Measurements from ENCODE around the gene CFLAR.
A peak's percentile ranks its signal among the peaks of the same experiment; 100 is the strongest.

The CFLAR gene

DNA sequence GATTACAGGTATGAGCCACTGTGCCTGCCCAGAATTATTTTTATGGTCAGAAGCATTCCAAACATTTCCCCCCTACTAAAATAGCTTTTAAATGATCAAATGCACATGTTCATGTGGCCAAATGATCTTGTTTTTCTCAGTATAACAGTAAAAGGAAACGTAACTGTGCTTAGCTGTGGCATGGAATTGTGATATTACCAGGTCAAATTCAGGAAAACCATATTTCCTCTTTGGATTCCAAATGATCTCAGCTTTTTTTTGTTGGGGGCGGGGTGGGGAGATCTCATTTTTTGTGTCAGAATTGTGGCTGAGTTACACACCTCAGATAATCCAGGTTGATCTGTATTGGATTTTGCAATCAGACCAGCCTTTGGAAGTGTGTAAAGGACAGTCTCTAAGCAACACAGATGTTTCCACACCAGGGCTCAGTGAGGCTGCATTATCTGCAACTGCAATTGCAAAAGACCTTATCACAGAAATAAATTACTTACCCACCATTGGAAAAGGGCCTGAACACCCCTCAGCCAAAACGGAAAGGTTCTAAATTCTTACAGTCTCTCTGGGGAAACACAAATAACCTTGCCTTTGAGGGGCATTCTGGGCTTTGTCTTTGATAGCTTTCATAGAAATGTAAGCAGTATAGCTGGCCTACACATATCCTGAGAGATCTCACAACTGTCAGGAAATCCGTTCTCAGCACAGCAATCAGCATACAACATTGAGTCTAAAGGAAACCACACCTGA, 75.3 kb downstream of the CFLAR start:
- peaks cover 79% of the 10 kb centered on the region for H3K4me1 ChIP-seq (ENCODE audit: insufficient read depth, low read length, poor library complexity, severe bottlenecking)
- peak overlapping the region; percentile 59 for H3K9ac ChIP-seq (ENCODE audit: low read depth, low read length, poor library complexity, severe bottlenecking)
- H3K27me3 ChIP-seq (ENCODE audit: insufficient read depth, low read length, poor library complexity, severe bottlenecking): no peaks in the 10 kb centered on the region
- TF ChIP-seq EZH2phosphoT487 (IDR thresholded peaks at IDR 0.05; ENCODE audit: borderline replicate concordance): no peak
- TF ChIP-seq, protein P1, sequence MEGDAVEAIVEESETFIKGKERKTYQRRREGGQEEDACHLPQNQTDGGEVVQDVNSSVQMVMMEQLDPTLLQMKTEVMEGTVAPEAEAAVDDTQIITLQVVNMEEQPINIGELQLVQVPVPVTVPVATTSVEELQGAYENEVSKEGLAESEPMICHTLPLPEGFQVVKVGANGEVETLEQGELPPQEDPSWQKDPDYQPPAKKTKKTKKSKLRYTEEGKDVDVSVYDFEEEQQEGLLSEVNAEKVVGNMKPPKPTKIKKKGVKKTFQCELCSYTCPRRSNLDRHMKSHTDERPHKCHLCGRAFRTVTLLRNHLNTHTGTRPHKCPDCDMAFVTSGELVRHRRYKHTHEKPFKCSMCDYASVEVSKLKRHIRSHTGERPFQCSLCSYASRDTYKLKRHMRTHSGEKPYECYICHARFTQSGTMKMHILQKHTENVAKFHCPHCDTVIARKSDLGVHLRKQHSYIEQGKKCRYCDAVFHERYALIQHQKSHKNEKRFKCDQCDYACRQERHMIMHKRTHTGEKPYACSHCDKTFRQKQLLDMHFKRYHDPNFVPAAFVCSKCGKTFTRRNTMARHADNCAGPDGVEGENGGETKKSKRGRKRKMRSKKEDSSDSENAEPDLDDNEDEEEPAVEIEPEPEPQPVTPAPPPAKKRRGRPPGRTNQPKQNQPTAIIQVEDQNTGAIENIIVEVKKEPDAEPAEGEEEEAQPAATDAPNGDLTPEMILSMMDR (conservative IDR thresholded peaks at IDR 0.05; ENCODE audit: low read length): no peak
- H3K79me2 ChIP-seq (ENCODE audit: insufficient read depth, low read length): peaks cover 80% of the 10 kb centered on the region
- H3K9me3 ChIP-seq (ENCODE audit: insufficient read depth, low read depth, low read length): no peaks in the 10 kb centered on the region
- H3K4me3 ChIP-seq (ENCODE audit: low read length, poor library complexity, severe bottlenecking): peak overlapping the region; percentile 65
- peaks cover 27% of the 10 kb centered on the region for H3F3A ChIP-seq (ENCODE audit: low read depth)
- H3K36me3 ChIP-seq (ENCODE audit: insufficient read depth, low read length): peaks cover 32% of the 10 kb centered on the region; the same call in 1 of the 2 replicates
- no peaks in the 10 kb centered on the region for H3K9me2 ChIP-seq (replicated peaks; ENCODE audit: low read depth, low read length)
- no peak overlapping the region for H2AFZ ChIP-seq (ENCODE audit: low read length)
- peak overlapping the region; percentile 89 for H3K4me2 ChIP-seq (ENCODE audit: low read depth, low read length, poor library complexity, severe bottlenecking)
- H4K20me1 ChIP-seq (ENCODE audit: insufficient read depth, low read length, poor library complexity, severe bottlenecking): peaks cover 4% of the 10 kb centered on the region

DNA sequence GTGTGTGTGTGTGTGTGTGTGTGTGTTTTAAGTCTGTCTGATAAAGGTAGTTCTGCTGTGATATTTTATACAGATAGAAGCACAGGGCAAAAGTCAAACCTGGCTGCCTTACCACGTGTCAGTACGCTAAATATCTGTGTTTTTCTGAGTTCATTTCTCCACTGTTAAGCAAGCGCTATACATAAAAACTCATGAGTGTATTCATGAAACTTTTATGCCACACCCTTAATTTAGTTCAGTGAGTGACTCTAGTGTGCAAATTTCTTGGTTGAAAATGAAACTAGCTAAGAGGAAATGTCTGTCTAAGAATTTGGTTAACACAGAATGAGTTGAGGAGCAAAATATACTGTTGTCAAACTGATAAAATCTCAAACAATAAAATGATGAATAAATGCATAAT, 78.1 kb downstream of the CFLAR start:
- TF ChIP-seq, protein P1 (conservative IDR thresholded peaks at IDR 0.05; ENCODE audit: low read length): no peak
- TF ChIP-seq EZH2phosphoT487 (IDR thresholded peaks at IDR 0.05; ENCODE audit: borderline replicate concordance): no peak
- Histone ChIP-seq H3K9me3 (ENCODE audit: insufficient read depth, low read depth, low read length) (no peaks in the 10 kb centered on the region), H3K4me3 (ENCODE audit: low read length, poor library complexity, severe bottlenecking) (peak overlapping the region; percentile 65), H3F3A (ENCODE audit: low read depth) (peaks cover 27% of the 10 kb centered on the region), H4K20me1 (ENCODE audit: insufficient read depth, low read length, poor library complexity, severe bottlenecking) (peaks cover 4% of the 10 kb centered on the region), H3K9ac (ENCODE audit: low read depth, low read length, poor library complexity, severe bottlenecking) (peak overlapping the region; percentile 66), H3K36me3 (ENCODE audit: insufficient read depth, low read length) (peaks cover 30% of the 10 kb centered on the region), H2AFZ (ENCODE audit: low read length) (no peak overlapping the region), H3K4me1 (ENCODE audit: insufficient read depth, low read length, poor library complexity, severe bottlenecking) (peaks cover 57% of the 10 kb centered on the region), H3K9me2 (replicated peaks; ENCODE audit: low read depth, low read length) (no peaks in the 10 kb centered on the region), H3K79me2 (ENCODE audit: insufficient read depth, low read length) (peaks cover 58% of the 10 kb centered on the region), H3K4me2 (ENCODE audit: low read depth, low read length, poor library complexity, severe bottlenecking) (peak overlapping the region; percentile 89), H3K27me3 (ENCODE audit: insufficient read depth, low read length, poor library complexity, severe bottlenecking) (no peaks in the 10 kb centered on the region)

DNA sequence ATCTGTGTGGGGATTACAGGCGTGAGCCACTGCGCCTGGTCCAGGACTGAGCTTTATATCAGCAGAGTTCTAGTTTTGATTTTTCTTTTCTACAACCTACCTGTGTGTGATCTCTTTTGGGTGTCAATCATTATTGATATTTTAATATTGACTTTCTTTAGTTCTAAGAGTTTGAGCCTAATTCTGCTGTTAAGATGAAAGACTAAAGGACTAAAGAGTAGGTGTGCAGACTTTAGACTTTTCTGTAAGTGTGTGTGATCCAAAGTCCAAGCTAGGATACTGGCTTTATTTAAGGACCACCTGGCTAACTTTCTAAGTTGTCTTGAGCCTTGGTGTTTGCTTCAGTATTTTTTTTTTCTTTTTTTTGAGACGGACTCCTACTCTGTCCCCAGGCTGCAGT, 79.4 kb downstream of the CFLAR start:
- Histone ChIP-seq H3K4me3 (ENCODE audit: low read length, poor library complexity, severe bottlenecking) (no peak overlapping the region), H4K20me1 (ENCODE audit: insufficient read depth, low read length, poor library complexity, severe bottlenecking) (peaks cover 4% of the 10 kb centered on the region), H3K9ac (ENCODE audit: low read depth, low read length, poor library complexity, severe bottlenecking) (no peak overlapping the region), H3K9me3 (ENCODE audit: insufficient read depth, low read depth, low read length) (no peaks in the 10 kb centered on the region), H3K36me3 (ENCODE audit: insufficient read depth, low read length) (peaks cover 41% of the 10 kb centered on the region), H2AFZ (ENCODE audit: low read length) (no peak overlapping the region), H3K9me2 (replicated peaks; ENCODE audit: low read depth, low read length) (no peaks in the 10 kb centered on the region), H3F3A (ENCODE audit: low read depth) (peaks cover 23% of the 10 kb centered on the region), H3K4me2 (ENCODE audit: low read depth, low read length, poor library complexity, severe bottlenecking) (peak overlapping the region; percentile 14), H3K79me2 (ENCODE audit: insufficient read depth, low read length) (peaks cover 54% of the 10 kb centered on the region), H3K4me1 (ENCODE audit: insufficient read depth, low read length, poor library complexity, severe bottlenecking) (peaks cover 46% of the 10 kb centered on the region), H3K27me3 (ENCODE audit: insufficient read depth, low read length, poor library complexity, severe bottlenecking) (no peaks in the 10 kb centered on the region)
- TF ChIP-seq EZH2phosphoT487 (IDR thresholded peaks at IDR 0.05; ENCODE audit: borderline replicate concordance): no peak

Data from Loucy (cell line).